ENCODE measurements around the gene SNAP25.

DNA sequence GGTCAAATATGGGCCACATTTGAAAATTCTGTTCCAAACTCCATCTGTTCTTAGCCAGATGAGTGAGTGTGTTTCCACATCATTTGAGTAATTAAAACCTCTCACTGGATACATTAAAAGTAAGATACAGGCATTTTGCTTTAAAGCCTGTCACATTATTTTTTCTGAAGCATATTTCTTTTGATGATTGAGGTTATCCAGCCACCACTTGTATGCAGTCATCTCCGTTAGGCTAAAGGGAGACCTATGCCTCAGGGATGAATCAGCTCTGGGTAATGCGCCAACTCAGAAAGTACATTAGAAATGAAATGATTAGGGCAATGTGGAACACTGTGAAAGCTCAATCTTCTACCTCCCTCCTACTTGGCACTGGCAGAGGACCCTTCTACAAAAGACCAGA, 90.7 kb downstream of the SNAP25 start:
- no peak for TF ChIP-seq ZNF274 (IDR thresholded peaks at IDR 0.05; ENCODE audit: low read depth, low read length)
- TF ChIP-seq SUZ12 (IDR thresholded peaks at IDR 0.05; ENCODE audit: extremely low read depth, insufficient read depth, insufficient read length): no peak
- no peak for TF ChIP-seq YY1 (IDR thresholded peaks at IDR 0.05; ENCODE audit: insufficient read depth, insufficient read length)
